ENCODE measurements around the gene ZNF280C.

ZNF280C gene

DNA sequence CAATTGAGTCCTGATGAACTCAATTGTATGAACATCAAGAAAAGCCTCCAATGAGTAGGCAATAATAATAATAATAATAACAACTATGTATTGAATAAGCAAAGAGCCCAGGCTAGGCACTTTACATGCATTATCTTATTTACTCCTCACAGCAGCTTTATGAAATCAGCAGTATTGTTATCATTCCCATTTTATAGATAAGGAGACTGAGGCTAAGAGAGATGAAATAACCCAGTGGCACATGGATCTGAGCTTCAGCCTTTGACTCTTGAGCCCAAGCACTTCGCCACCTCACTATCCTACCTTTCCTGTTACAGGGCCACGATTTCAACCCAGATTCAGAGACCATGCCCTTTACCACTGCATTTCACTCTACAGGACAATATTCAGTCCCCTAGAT lies 93.8 kb downstream of the ZNF280C start:
- DNase-seq, result no peak

DNA sequence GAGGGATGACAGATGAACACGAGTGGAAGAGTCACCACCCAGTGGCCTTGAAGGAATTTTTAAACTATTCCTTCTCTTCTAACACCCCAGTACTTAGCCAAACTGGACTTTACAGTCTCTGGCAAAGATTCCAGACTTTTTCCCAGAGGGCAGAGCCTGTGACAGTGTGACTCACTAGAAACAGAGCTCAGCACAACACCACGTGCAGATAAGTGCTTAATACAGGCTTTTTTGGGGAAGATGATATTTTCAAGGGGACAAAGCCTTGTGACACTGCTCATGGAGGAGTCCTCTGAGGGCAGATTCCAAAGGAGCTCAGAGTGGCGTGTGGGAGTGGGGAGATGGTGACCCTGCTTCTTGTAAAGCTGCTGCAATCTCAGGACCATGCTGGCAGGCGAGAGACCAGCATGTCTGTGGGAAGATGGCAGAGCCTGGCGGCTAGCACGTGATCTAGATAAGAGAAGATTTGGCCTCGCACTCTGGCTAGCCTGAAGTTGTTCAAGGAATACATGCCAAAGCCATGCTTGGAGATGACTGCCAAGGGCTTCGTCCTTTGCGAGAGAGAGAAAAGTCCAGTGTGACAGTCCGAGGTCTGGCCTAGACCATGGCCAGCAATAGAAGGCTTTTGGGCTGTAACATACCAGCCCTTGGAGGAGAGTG lies 94.5 kb downstream of the ZNF280C start:
- no peak for DNase-seq

DNA sequence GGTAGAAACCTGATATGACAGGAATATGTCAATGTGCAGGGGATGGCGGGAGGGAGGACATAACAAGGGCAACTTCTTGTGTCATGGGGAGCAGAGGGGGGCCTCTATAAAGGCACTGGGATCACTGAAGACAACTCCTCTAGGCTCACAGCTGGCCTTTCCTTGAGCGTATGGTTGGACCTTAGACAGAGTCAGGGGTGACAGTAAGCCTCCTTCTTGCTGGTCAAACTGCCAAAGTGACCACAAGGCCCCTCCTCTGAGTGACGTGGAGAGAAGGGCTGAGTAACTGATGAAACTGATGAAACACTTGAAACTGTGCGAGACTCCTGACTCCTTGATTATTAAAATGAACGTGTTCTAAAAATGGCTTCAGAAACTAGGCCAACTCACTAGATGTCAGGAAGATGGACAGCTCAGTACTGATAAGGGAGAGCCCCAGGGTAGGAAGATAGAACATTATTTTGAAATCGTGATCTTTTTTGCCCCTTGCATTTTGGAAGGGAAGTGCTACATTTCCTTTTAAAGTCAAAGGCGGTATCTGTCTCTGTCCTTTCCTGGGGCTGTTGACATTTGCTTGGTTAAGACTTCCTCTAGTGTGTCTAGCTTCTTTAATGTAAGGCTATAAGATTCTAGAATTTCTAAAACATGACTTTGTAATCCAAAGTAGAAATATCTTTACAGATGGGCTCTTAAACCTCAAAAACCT lies 95.4 kb downstream of the ZNF280C start:
- peak; percentile 65 to 80 for DNase-seq

DNA sequence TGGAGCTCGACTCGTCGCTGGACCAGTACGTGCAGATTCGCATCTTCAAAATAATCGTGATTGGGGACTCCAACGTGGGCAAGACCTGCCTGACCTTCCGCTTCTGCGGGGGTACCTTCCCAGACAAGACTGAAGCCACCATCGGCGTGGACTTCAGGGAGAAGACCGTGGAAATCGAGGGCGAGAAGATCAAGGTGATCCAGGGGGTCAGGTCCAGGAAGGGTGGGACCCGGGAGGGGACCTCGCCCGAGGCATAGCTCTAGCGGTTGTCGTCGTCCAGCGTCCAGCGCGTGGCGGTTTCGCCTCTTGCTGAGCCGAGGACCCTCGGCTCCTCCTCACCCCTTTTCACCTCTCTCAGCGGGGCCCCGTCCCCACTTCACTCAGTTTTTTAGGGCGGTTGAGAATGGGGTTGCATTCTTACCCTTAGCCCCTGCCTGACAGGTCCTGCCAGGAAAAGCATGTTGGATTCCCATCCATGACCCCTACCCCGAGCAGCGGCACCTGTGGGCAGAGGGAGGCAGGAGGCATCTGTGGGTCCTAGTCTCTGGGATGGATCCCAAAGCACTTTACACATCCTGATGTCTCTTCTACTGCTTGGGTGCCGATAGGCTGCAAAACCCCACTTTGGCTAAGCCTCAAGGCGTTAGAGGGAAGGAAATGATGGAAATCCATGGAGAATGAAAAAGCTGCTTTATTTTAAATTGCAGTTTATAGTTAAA lies 96.4 kb downstream of the ZNF280C start:
- DNase-seq, result no peak

DNA sequence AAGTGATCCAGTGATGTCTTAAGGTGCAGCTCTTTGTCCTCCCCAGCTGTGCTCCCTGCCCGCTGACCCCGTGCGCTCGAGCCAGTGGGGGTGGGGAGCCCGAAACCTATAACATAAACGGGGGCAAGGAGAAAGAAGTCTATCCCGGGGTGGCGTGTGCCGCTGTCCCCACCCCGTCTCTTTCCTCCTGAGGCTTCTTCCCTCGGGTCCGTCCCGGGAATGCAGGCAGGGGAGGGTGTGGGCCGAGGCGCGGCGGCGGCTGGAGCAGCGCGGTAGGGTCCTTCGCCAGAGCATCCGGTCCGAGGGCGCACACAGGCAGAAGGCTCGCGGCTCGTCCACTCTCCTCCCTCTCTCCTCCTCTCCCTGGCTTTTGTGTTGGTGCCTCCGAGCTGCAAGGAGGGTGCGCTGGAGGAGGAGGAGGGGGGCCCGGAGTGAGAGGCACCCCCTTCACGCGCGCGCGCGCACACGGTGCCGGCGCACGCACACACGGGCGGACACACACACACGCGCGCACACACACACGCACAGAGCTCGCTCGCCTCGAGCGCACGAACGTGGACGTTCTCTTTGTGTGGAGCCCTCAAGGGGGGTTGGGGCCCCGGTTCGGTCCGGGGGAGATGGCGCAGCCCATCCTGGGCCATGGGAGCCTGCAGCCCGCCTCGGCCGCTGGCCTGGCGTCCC lies 97.1 kb downstream of the ZNF280C start, which contains the start of gene RAB33A:
RAB33A (plus strand) TSS at position 517 of the 681 bp plus-strand sequence; CDS start at position 618, 101 bp downstream.
- DNase-seq, result peak in 1 of 2 experiments; percentile 11

DNA sequence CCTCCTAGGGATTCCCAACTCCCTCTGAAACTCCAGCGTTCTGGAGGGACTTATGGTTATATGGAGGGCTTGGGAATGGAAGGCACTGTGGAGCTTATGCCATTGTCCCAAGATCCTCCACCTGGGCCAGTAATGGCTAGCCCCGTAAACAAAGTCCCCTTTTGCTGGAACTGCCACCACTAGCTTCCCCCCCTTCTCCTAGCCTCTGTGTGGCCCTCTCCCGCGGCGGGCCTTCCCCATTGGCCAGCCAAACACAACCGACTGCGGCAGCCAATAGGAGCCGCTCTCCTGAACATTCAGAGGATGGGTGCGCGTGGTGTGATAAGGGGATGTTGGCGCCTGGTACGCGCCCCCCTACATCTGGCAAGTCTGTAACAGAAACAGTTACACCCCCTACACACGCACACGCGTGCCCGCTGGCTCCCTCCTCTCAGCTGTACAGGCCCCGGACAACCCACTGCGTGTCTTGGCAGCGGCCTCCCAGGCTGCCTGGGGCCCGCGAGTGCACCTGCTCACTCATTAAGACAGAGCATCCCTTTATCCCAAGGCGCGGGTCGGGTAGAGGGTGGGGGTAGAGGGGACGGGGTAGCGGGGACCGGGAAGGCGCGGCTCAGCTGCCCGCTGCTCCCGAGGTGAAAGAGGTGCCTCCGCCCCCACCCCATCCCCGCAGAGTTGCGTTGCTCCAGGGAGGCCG lies 97.8 kb downstream of the ZNF280C start:
- DNase-seq, result peak; percentile 59 to 60

DNA sequence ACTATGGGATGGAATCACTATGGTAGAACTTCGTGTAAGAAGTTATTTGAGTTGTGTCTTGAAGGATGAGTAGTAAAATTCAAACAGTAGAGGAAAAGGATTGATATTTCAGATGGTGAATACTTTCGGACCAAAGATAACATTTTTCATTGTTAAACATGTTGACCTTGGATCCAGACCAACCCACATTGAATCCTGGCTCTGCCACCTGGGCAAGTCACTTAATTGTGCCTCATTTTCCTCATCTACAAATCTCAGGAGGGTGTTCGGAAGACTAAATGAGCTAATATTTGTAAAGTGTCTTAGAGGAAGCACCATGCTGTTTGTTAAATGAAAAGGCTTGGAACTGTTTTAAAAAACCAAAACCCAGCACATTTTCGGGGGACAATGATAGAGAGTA lies 101.7 kb downstream of the ZNF280C start:
- no peak for DNase-seq

DNA sequence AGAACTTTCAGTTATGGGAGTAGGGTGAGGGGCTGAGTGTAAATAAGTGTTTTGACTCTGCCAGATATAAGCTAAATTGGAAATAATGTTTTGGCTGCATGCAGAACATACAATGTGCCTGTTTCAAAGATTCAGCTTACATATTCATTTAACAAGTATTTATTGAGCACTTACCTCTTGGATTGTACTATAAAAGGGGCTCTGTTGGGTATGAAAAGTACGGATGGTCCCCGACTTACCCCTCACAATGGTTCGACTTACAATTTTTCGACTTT lies 102.3 kb downstream of the ZNF280C start:
- DNase-seq, result no peak

DNA sequence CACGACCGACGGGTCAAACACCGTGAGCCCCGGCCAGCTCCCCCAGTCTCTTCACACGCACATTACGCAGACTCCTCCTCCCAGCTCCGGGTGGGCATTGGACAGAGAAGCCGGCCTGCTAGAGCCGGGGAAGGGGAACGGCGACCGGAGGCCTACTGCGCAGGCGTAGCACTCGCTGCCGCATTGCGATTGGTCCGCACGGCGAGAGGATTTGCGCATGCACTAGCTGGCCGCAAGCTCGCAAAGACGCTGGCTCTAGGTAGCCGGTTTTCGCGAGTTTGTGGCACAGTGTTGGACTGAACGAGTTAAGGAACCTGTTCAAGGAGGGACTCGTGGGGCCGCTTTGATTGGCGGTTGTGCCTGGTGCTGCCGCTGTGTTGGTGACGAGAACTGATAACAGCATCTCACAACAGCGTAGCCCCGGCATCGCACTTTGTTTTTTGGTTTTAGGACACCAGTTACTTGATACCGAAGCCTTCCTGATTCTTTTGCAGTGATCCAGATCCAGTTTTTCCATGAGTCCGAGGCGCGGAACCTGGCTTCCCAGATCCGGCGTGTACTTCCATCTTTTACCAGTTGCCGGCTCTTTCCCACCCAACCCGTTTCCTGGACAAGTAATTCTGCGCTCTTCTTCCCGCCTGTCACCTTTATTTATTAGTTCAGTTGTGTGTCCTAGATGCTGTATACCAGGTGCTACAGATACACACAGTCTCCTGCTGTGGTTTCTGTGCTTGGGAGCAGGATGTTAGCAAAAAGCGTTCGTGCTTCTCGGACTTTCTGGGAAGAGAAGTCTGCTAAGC lies 102.8 kb downstream of the ZNF280C start, which contains the start of gene AIFM1:
AIFM1 (minus strand) TSS at position 139 of the 800 bp plus-strand sequence. CDS start 185 bp downstream, outside the sequence.
- DNase-seq, result peak; percentile 79 to 80

DNA sequence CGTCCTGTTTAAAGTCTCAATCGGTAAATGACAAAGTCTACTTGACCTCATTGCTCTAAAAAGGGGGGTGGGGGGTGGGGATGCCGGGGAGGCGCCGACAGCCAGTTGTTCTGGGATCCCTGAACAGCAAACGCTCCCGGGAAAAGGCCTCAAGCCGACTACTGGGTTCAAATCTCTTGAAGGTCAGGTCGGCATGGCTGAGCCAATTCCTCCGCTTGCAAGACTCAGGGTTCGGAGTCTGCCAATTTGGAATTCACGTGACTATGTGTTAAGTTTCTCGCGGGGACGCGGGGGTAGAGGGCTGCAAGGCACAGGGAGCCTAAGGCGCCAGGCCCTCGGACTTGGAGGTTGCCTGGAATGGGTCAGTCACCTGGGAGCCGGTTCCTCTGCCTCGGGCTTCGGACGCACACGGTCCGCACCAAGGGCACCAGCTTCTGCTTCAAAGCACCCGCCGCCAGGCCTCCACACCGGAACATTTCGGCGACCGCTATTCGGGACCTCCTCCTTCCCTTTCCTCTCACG lies 103.5 kb downstream of the ZNF280C start:
- DNase-seq, result no peak

DNA sequence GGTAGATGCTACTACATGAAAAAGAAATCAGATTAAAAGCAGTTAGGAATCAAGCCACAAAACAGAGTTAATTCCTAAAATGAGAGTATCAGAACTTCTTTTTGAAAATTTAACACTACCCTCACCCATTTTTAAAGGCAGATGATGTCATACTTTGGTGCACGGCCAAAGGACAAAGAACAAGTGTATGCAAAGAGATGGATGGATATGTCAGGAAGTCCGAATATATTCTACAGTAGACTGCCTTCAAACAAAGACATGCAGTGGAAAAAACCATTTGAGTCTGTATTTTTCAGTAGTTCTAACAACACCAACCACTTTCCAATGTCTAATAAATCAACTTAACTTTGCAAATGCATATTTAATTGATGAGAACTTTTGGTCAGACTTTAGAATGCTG lies 105.3 kb downstream of the ZNF280C start:
- DNase-seq, result no peak

DNA sequence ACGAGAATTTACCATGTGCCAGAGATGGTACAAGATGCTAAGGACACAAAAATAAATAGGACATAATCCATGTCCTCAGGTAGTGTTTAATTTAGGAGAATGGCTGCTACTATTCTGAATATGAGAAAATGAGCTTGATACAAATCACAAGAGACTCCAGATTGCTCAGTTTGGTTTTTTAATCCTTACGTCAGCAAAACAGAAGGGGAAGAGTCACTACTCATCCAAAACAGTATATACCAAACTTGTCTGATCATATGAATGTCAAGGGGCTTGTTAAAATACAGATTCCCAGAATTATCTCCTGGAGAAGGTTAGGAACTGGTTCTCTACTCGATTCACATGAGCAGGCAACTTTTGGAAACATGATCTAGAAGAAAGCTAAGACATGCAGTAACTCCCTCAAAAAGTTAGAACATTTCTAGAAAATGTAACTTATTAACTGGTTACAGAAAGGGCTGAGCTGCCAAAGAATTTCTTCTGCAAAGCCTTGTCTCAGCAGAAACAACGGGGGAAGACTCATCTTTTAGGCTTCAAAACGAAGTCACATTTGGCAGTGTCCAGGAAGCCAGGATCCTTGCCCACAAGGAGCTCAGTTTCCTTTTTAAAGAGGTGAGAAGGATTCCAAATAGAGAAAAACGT lies 106.5 kb downstream of the ZNF280C start:
- no peak for DNase-seq

DNA sequence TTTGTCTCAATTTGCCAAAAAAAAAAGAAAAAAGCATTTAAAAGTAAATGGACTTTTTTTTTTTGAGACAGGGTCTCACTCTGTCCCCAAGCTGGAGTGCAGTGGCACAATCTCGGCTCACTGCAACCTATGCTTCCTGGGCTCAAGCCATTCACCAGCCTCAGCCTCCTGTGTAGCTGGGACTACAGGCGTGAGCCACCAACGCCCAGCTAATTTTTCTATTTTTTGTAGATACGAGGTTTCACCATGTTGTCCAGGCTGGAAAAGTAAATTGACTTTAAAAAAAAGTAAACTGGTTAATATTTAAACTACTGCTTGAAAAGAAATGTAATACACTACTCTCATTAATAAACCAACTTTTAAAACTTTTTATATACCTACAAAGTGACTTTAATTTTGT lies 108.9 kb downstream of the ZNF280C start:
- DNase-seq, result no peak

DNA sequence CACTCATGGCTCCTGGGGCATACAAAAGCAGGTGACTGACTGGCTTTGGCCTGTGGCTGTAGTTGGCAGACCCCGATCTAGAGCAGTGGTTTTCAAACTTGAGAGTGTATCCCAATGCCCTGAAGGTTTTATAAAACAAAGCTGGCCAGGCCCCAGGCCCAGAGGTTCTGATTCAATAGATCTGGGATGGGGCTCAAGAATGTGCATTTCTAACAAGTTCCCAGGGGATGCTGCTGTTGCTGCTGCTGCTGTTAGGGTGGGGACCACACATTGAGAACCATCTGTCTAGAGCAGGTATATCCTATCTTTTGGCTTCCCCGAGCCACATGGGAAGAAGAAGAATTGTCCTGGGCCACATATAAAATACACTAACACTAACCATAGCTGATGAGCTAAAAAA lies 110.4 kb downstream of the ZNF280C start:
- DNase-seq, result no peak

DNA sequence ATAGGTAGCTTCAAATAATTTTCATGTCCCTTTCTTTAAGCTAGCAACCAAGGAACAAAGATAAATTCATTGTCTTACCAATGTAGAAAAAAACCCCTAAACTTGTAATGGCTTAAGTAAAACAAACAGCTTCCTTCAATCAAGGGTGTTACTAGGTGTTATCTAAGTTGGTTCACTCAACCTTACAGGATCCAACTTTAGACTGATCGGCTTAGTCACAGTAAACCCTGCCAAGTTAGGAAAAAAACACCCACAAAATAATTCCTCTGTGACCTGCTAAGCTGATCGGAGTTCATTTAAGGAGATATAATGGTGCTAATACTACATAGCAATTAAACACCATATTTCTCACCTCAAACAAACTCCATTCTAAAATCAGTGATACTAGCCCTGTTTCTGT lies 113.1 kb downstream of the ZNF280C start:
- DNase-seq, result no peak
